H1 (cell line): ENCODE results near the gene PSMC3. TPM values are rescaled to one million over a fixed set of nuclear protein-coding genes. Genes with fewer than 3 reads are reported as not detected.

Experiments
- CTCF ChIA-PET: fragments of 300-600 bp; sonication (Branson Sonifier 250); formaldehyde crosslinking; loops from one replicate; lab custom pipeline; 2021; ENCODE audit not compliant: partially characterized antibody; lab: Charles Lee
- POLR2A ChIA-PET: fragments of 300-600 bp; sonication (Branson Sonifier 250); formaldehyde crosslinking; loops from one replicate; lab custom pipeline; 2021; ENCODE audit warnings: inconsistent platforms; ENCODE audit not compliant: partially characterized antibody; lab: Charles Lee
- DNase-seq, 2 experiments: peaks; one replicate each; pipeline versions ENCODE4 v3.0.0 to v3.0.0-alpha.2; 2010 to 2022; ENCODE audit warnings: low spot score in 2 of 2, low read depth in 1 of 2, mixed read lengths in 1 of 2
- FAIRE-seq: peaks from 2 replicates; lab custom pipeline; 2011; peaks lifted over from hg19 to GRCh38; lab: Jason Lieb, UNC
- H2AFZ ChIP-seq: 2 replicates; pipeline ENCODE4 v1.8.1; 2012; ENCODE audit warnings: low read length, inconsistent platforms
- H2AK5ac ChIP-seq: 2 replicates; pipeline ENCODE4 v1.6.1; 2013; ENCODE audit warnings: low read depth, low read length
- H2BK120ac ChIP-seq: replicated peaks from 2 replicates; pipeline ENCODE3; 2013; ENCODE audit warnings: low read depth, low read length, inconsistent platforms
- H2BK12ac ChIP-seq: 2 replicates; pipeline ENCODE4 v1.6.1; 2013; ENCODE audit warnings: low read depth, low read length
- H2BK15ac ChIP-seq: 2 replicates; pipeline ENCODE4 v1.6.1; 2013; ENCODE audit warnings: low read length
- H2BK20ac ChIP-seq: 2 replicates; pipeline ENCODE4 v1.6.1; 2013; ENCODE audit warnings: low read length
- H2BK5ac ChIP-seq: 2 replicates; pipeline ENCODE4 v1.6.1; 2013; ENCODE audit warnings: low read depth, low read length
- H3K14ac ChIP-seq: 2 replicates; pipeline ENCODE4 v1.6.1; 2013; ENCODE audit warnings: inconsistent platforms; ENCODE audit not compliant: insufficient read length
- H3K18ac ChIP-seq: 2 replicates; pipeline ENCODE4 v1.6.1; 2013; ENCODE audit warnings: low read length; ENCODE audit errors: extremely low read depth
- H3K23ac ChIP-seq: 2 replicates; pipeline ENCODE4 v1.6.1; 2013; ENCODE audit warnings: inconsistent platforms; ENCODE audit not compliant: insufficient read length
- H3K23me2 ChIP-seq: 2 replicates; pipeline ENCODE4 v1.6.1; 2013; ENCODE audit warnings: low read depth, low read length
- H3K27ac ChIP-seq: 2 replicates; pipeline ENCODE4 v1.6.1; 2011; ENCODE audit warnings: low read depth, low read length, inconsistent platforms
- H3K27me3 ChIP-seq, 4 experiments: replicated peaks in 1 of 4; 1 replicate in 1 of 4; 2 replicates in 3 of 4; pipeline versions ENCODE4 v1.6.1 to v1.8.1; 2011 to 2013; ENCODE audit warnings: low read length in 3 of 4, mild to moderate bottlenecking in 3 of 4, inconsistent platforms in 2 of 4, mixed read lengths in 2 of 4, moderate library complexity in 1 of 4; ENCODE audit not compliant: control insufficient read depth in 3 of 4, insufficient read depth in 3 of 4; ENCODE audit errors: extremely low read depth in 1 of 4
- H3K36me3 ChIP-seq, 4 experiments: 2 replicates each; pipeline versions ENCODE4 v1.6.1 to v1.8.1; 2011 to 2013; ENCODE audit warnings: mild to moderate bottlenecking in 4 of 4, low read length in 3 of 4, moderate library complexity in 2 of 4, control low read depth in 1 of 4, inconsistent platforms in 1 of 4; ENCODE audit not compliant: insufficient read depth in 4 of 4, control insufficient read depth in 2 of 4
- H3K4ac ChIP-seq: replicated peaks from 2 replicates; pipeline ENCODE3; 2013; ENCODE audit warnings: low read length, low read depth, mixed read lengths, inconsistent platforms; ENCODE audit not compliant: insufficient read length
- H3K4me1 ChIP-seq, 4 experiments: replicated peaks in 1 of 4; 1 replicate in 1 of 4; 2 replicates in 3 of 4; pipeline versions ENCODE4 v1.6.1 to v1.8.1; 2011 to 2013; ENCODE audit warnings: low read length in 3 of 4, inconsistent platforms in 2 of 4, mixed read lengths in 1 of 4; ENCODE audit not compliant: insufficient read depth in 4 of 4, control insufficient read depth in 3 of 4
- H3K4me2 ChIP-seq, 2 experiments: 2 replicates each; pipeline versions ENCODE4 v1.6.1 to v1.8.1; 2011 to 2013; ENCODE audit warnings: low read depth in 2 of 2, low read length in 2 of 2, control low read depth in 1 of 2, inconsistent platforms in 1 of 2, mild to moderate bottlenecking in 1 of 2; ENCODE audit not compliant: insufficient read depth in 1 of 2
- H3K4me3 ChIP-seq, 4 experiments: fragments of 200-600, 300-600 bp in 1 of 4; sonication (generic), shearing (Covaris generic), sonication (Bioruptor Twin) in 1 of 4; 2 replicates each; pipeline versions ENCODE4 v1.5.1 to v1.8.1; 2011 to 2016; ENCODE audit warnings: low read length in 4 of 4, low read depth in 3 of 4, control low read depth in 2 of 4, inconsistent platforms in 2 of 4, mild to moderate bottlenecking in 2 of 4, mixed read lengths in 1 of 4, moderate library complexity in 1 of 4; ENCODE audit not compliant: insufficient read depth in 2 of 4; ENCODE audit errors: extremely low read depth in 1 of 4
- H3K56ac ChIP-seq: replicated peaks from 2 replicates; pipeline ENCODE3; 2013; ENCODE audit warnings: low read depth, mild to moderate bottlenecking, mixed read lengths, low read length, inconsistent platforms; ENCODE audit not compliant: insufficient read length
- H3K79me1 ChIP-seq: 2 replicates; pipeline ENCODE4 v1.6.1; 2013; ENCODE audit warnings: low read depth, low read length, control low read depth
- H3K79me2 ChIP-seq, 2 experiments: 2 replicates each; pipeline versions ENCODE4 v1.6.1 to v1.8.1; 2012 to 2013; ENCODE audit warnings: low read length in 2 of 2, mild to moderate bottlenecking in 2 of 2, inconsistent platforms in 1 of 2; ENCODE audit not compliant: insufficient read depth in 2 of 2, control insufficient read depth in 1 of 2
- H3K9ac ChIP-seq, 4 experiments: replicated peaks in 1 of 4; 1 replicate in 1 of 4; 2 replicates in 3 of 4; pipeline versions ENCODE4 v1.6.1 to v1.8.1; 2011 to 2013; ENCODE audit warnings: low read depth in 3 of 4, low read length in 3 of 4, control low read depth in 2 of 4, mild to moderate bottlenecking in 2 of 4, moderate library complexity in 2 of 4, inconsistent platforms in 1 of 4; ENCODE audit errors: extremely low read depth in 1 of 4
- H3K9me3 ChIP-seq, 2 experiments: 2 replicates each; pipeline versions ENCODE4 v1.6.1 to v1.8.1; 2012 to 2013; ENCODE audit warnings: mild to moderate bottlenecking in 2 of 2, moderate library complexity in 2 of 2, control low read depth in 1 of 2, inconsistent platforms in 1 of 2, low read depth in 1 of 2, low read length in 1 of 2, mixed read lengths in 1 of 2; ENCODE audit not compliant: insufficient read depth in 2 of 2
- H4K20me1 ChIP-seq, 2 experiments: replicated peaks in 1 of 2; 2 replicates each; pipeline versions ENCODE3 to v1.8.1; 2011 to 2013; ENCODE audit warnings: inconsistent platforms in 2 of 2, low read length in 2 of 2, mild to moderate bottlenecking in 1 of 2; ENCODE audit not compliant: insufficient read depth in 2 of 2, control insufficient read depth in 1 of 2
- H4K5ac ChIP-seq: 2 replicates; pipeline ENCODE4 v1.6.1; 2013; ENCODE audit warnings: low read length, low read depth, mixed read lengths, inconsistent platforms; ENCODE audit not compliant: insufficient read length
- H4K8ac ChIP-seq: 2 replicates; pipeline ENCODE4 v1.8.0; 2013; ENCODE audit warnings: mild to moderate bottlenecking, moderate library complexity, low read length, inconsistent platforms; ENCODE audit not compliant: insufficient read depth; ENCODE audit errors: extremely low read depth
- H4K91ac ChIP-seq: replicated peaks from 2 replicates; pipeline ENCODE3; 2013; ENCODE audit warnings: low read length, mixed read lengths, inconsistent platforms; ENCODE audit not compliant: insufficient read length
- BRCA1 ChIP-seq: IDR thresholded peaks from 2 replicates; pipeline ENCODE4 v1.6.1; 2012; ENCODE audit warnings: low read depth, low read length, improper control_type of control experiment
- EGR1 ChIP-seq: IDR thresholded peaks from 2 replicates; pipeline ENCODE4 v1.6.1; 2011; ENCODE audit warnings: low read depth, low read length, borderline replicate concordance
- FOSL1 ChIP-seq: IDR thresholded peaks from 2 replicates; pipeline ENCODE4 v1.6.1; 2011; ENCODE audit warnings: mild to moderate bottlenecking, low read depth, low read length, moderate library complexity; ENCODE audit not compliant: insufficient read depth
- HDAC2 ChIP-seq, 2 experiments: fragments of 300-600 bp in 1 of 2; sonication (generic) in 1 of 2; IDR thresholded peaks; 2 replicates each; pipeline ENCODE4 v1.6.1; 2011 to 2012; ENCODE audit warnings: low read depth in 2 of 2, low read length in 2 of 2, mild to moderate bottlenecking in 2 of 2, moderate library complexity in 2 of 2, borderline replicate concordance in 1 of 2, inconsistent platforms in 1 of 2
- JUN ChIP-seq: IDR thresholded peaks from 2 replicates; pipeline ENCODE4 v1.6.1; 2011; ENCODE audit warnings: low read depth, mild to moderate bottlenecking, improper control_type of control experiment, low read length
- RAD21 ChIP-seq, 2 experiments: IDR thresholded peaks in 1 of 2; conservative IDR thresholded peaks in 1 of 2; 2 replicates each; pipeline ENCODE4 v1.6.1; 2011; ENCODE audit warnings: low read depth in 2 of 2, low read length in 2 of 2, improper control_type of control experiment in 1 of 2, inconsistent platforms in 1 of 2, mild to moderate bottlenecking in 1 of 2, moderate library complexity in 1 of 2
- RNF2 ChIP-seq: fragments of 200-900, 300-1000 bp; sonication (generic); IDR thresholded peaks from 2 replicates; pipeline ENCODE4 v1.7.1; 2016; ENCODE audit warnings: borderline replicate concordance, low read depth, mild to moderate bottlenecking, antibody characterized with exemption, low read length; ENCODE audit not compliant: poor library complexity, severe bottlenecking; ENCODE audit errors: missing control alignments
- SP1 ChIP-seq: IDR thresholded peaks from 2 replicates; pipeline ENCODE4 v1.6.1; 2011; ENCODE audit warnings: low read depth, low read length
- SP2 ChIP-seq: IDR thresholded peaks from 2 replicates; pipeline ENCODE4 v1.6.1; 2012; ENCODE audit warnings: mild to moderate bottlenecking, low read length, inconsistent platforms
- TCF12 ChIP-seq: IDR thresholded peaks from 2 replicates; pipeline ENCODE4 v1.6.1; 2011; ENCODE audit warnings: low read depth, mild to moderate bottlenecking, low read length
- TEAD4 ChIP-seq: IDR thresholded peaks from 2 replicates; pipeline ENCODE4 v1.6.1; 2012; ENCODE audit warnings: low read depth, low read length, inconsistent platforms, mixed read lengths
- YY1 ChIP-seq: IDR thresholded peaks from 2 replicates; pipeline ENCODE4 v1.6.1; 2011; ENCODE audit warnings: low read depth, mild to moderate bottlenecking, low read length
- WGBS, 2 experiments: shearing (Covaris generic) in 1 of 2; methylation state at CpG; one replicate each; pipeline versions ENCODE4 v1.1.6 to v1.1.7; 2013 to 2015; ENCODE audit warnings: low lambda C conversion rate in 2 of 2, mixed read lengths in 2 of 2, inconsistent platforms in 1 of 2, low coverage in 1 of 2, missing lambda C conversion rate in 1 of 2; ENCODE audit not compliant: insufficient replicate concordance in 2 of 2, insufficient coverage in 1 of 2, insufficient read length in 1 of 2; ENCODE audit errors: extremely low coverage in 1 of 2, missing lambda C conversion rate in 1 of 2; 5-methylcytosine and 5-hydroxymethylcytosine counted together
- polyA plus RNA-seq, 7 experiments: library from polyadenylated mRNA; depleted of rRNA in 3 of 7; stranded (reverse) in 5 of 7; unstranded in 2 of 7; fragments of >200 nt in 5 of 7; fragments of 200-250 nt in 2 of 7; gene quantifications; 1 replicate in 5 of 7; 2 replicates in 1 of 7; 4 replicates in 1 of 7; pipeline versions ENCODE4 v1.2.1 to v1.2.3, GENCODE V29; 2011 to 2013; ENCODE audit warnings: missing spikeins in 2 of 7, mixed read lengths in 2 of 7
- total RNA-seq: library from RNA; stranded (reverse); fragmentation: NEBNext Ultra II Directional; extraction: Animal tissue kit (Norgen Biotek cat#: 25700); gene quantifications from 2 replicates; pipeline ENCODE4 v1.2.1, GENCODE V29; 2021

Gene PSMC3
- total and polyA plus RNA-seq, 2 of the 8 experiments (the other 6 are each of a cell fraction or from before 2014, with no cell fraction given): 105 to 160 TPM

- H3K14ac ChIP-seq: no peak overlapping the region
- no peak overlapping the region for H2AK5ac ChIP-seq
- no peak overlapping the region for H2BK20ac ChIP-seq
- H3K23me2 ChIP-seq: no peaks in the 10 kb centered on the region
- no peak overlapping the region for H4K8ac ChIP-seq
- ChIA-PET POLR2A (interaction anchor here (1.2 to 1.7 kb wide), 2 partner anchors 8 to 20 kb away, joined by 3 to 4 read pairs; partner anchors contain the start of gene PSMC3), CTCF (interaction anchor here (0.6 to 0.8 kb wide), 2 partner anchors 22 to 56 kb away, joined by 3 read pairs; no protein-coding TSS in a partner anchor)
- H3K27ac ChIP-seq: no peak overlapping the region
- no peak overlapping the region for H3K4me2 ChIP-seq
- H3K4me1 ChIP-seq: no peaks in the 10 kb centered on the region
- no peaks in the 10 kb centered on the region for H3K79me2 ChIP-seq
- no peaks in the 10 kb centered on the region for H4K20me1 ChIP-seq
- H3K18ac ChIP-seq: no peak overlapping the region
- H3K9ac ChIP-seq: no peak overlapping the region
- no peak overlapping the region for H2BK120ac ChIP-seq
- no peaks in the 10 kb centered on the region for H3K79me1 ChIP-seq
- H3K4ac ChIP-seq: no peak overlapping the region
- H3K56ac ChIP-seq: no peak overlapping the region
- H2AFZ ChIP-seq: no peak overlapping the region
- DNase-seq (no peak), FAIRE-seq (no peak)
- H3K36me3 ChIP-seq: no peaks in the 10 kb centered on the region
- no peak overlapping the region for H3K23ac ChIP-seq
- no peak overlapping the region for H2BK5ac ChIP-seq
- no peaks in the 10 kb centered on the region for H3K27me3 ChIP-seq
- H2BK15ac ChIP-seq: no peak overlapping the region
- H4K91ac ChIP-seq: no peak overlapping the region
- H2BK12ac ChIP-seq: no peak overlapping the region
- no peak overlapping the region for H3K4me3 ChIP-seq
- no peak overlapping the region for H4K5ac ChIP-seq
- WGBS, 2 experiments: 85% methylated on average over 7 of the region's 7 CpGs; no CpG with 5 or more reads in 1 of the 2 experiments
- H3K9me3 ChIP-seq: no peaks in the 10 kb centered on the region
- TF ChIP-seq BRCA1 (no peak), RNF2 (no peak), SP2 (no peak), FOSL1 (no peak), HDAC2 (IDR thresholded peaks at IDR 0.05; ENCODE audit: borderline replicate concordance in 1 of 2, low read depth in 2 of 2, low read length in 2 of 2) (no peak), RAD21 (IDR thresholded peaks at IDR 0.05 in 1 of 2, conservative IDR thresholded peaks at IDR 0.05 in 1 of 2; ENCODE audit: low read depth in 2 of 2, low read length in 2 of 2) (no peak), JUN (no peak), YY1 (no peak), SP1 (no peak), EGR1 (no peak), TEAD4 (no peak), TCF12 (no peak)
Observed at GRCh38 chr11:47434011-47434786, 8.0 kb upstream of the PSMC3 start.
